ENCODE measurements around the gene ZNF672.

DNA sequence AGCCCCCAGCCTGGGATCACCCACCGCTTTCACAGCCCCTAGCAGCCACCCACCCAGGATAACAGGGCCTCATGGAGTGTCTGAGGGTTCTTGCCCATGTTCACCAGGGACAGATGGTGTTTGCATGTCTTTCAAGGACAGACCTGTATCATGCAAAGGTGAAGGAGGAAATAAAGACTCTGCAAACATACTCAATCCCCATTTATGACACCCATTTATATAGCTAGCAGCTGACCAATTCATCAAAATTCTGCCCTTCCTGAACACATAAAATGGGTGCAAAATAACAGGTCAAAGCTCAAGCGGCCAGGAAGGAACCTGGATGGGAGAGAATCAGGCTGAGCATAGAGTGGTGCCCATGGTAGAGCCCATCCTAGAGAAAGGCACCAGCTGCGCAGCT is 49.7 kb upstream of the ZNF672 start:
- TF ChIP-seq CTCF (optimal IDR thresholded peaks at IDR 0.05 in 1 of 3, IDR thresholded peaks at IDR 0.05 in 1 of 3, conservative IDR thresholded peaks at IDR 0.05 in 1 of 3; ENCODE audit: extremely low read depth in 1 of 3, insufficient read depth in 2 of 3, low read length in 3 of 3) (no peak), EZH2 (IDR thresholded peaks at IDR 0.05; ENCODE audit: low read length) (no peak)
